Measurements from ENCODE around the gene MYO1D. TPM values are rescaled to one million over a fixed set of nuclear protein-coding genes. Genes with fewer than 3 reads are reported as not detected.

MYO1D gene
- total RNA-seq, 2 donors from 2014 or later = 42.9 to 43.7 TPM

- Histone ChIP-seq H3K9ac (ENCODE audit: extremely low read depth, low read length, poor library complexity, severe bottlenecking) (no peak overlapping the region), H3K36me3 (ENCODE audit: control insufficient read depth, insufficient read depth, low read length) (no peaks in the 10 kb centered on the region), H3K27ac (ENCODE audit: low read depth, low read length) (no peak overlapping the region), H3K9me3 (ENCODE audit: control insufficient read depth, low read length) (no peaks in the 10 kb centered on the region), H3K27me3 (ENCODE audit: control insufficient read depth, insufficient read depth, low read length, poor library complexity, severe bottlenecking) (no peaks in the 10 kb centered on the region), H3K4me3 (ENCODE audit: low read length) (no peak overlapping the region), H3K4me1 (ENCODE audit: control insufficient read depth, insufficient read depth, low read length) (peaks cover 11% of the 10 kb centered on the region)
- H3K36me3 Mint-ChIP-seq (ENCODE audit: low read depth) = no peaks in the 10 kb centered on the region
- no peaks in the 10 kb centered on the region for H3K27me3 Mint-ChIP-seq (ENCODE audit: insufficient read depth)
- no peak for TF ChIP-seq CTCF (conservative IDR thresholded peaks at IDR 0.05)
- no peaks in the 10 kb centered on the region for H3K9me3 Mint-ChIP-seq
- peaks cover 20% of the 10 kb centered on the region for H3K4me1 Mint-ChIP-seq
- 98 to 100% methylated on average over 2 of the region's 2 CpGs for WGBS, 2 experiments (ENCODE audit: insufficient coverage in 1 of 2, insufficient read length in 1 of 2)
- H3K4me3 Mint-ChIP-seq = no peak overlapping the region
- no peak for DNase-seq
- H3K27ac Mint-ChIP-seq = no peak overlapping the region
These were observed 364.6 kb downstream of the MYO1D start for GRCh38 chr17:32512328-32512727.

GRCh38 chr17:32510466-32510865 is 366.5 kb downstream of the MYO1D start:
- H3K9me3 Mint-ChIP-seq = no peaks in the 10 kb centered on the region
- 87 to 93% methylated on average over 5 to 7 of the region's 7 CpGs for WGBS, 2 experiments (ENCODE audit: insufficient coverage in 1 of 2, insufficient read length in 1 of 2)
- no peak overlapping the region for H3K27ac ChIP-seq (ENCODE audit: low read depth, low read length)
- H3K36me3 Mint-ChIP-seq (ENCODE audit: low read depth) = peaks cover 5% of the 10 kb centered on the region
- no peak overlapping the region for H3K27ac Mint-ChIP-seq
- no peak for DNase-seq
- no peak for TF ChIP-seq CTCF (conservative IDR thresholded peaks at IDR 0.05)
- no peaks in the 10 kb centered on the region for H3K4me1 ChIP-seq (ENCODE audit: control insufficient read depth, insufficient read depth, low read length)
- no peaks in the 10 kb centered on the region for H3K27me3 ChIP-seq (ENCODE audit: control insufficient read depth, insufficient read depth, low read length, poor library complexity, severe bottlenecking)
- no peaks in the 10 kb centered on the region for H3K9me3 ChIP-seq (ENCODE audit: control insufficient read depth, low read length)
- H3K4me1 Mint-ChIP-seq = peaks cover 1% of the 10 kb centered on the region
- H3K4me3 Mint-ChIP-seq = no peak overlapping the region
- no peaks in the 10 kb centered on the region for H3K27me3 Mint-ChIP-seq (ENCODE audit: insufficient read depth)
- no peak overlapping the region for H3K9ac ChIP-seq (ENCODE audit: extremely low read depth, low read length, poor library complexity, severe bottlenecking)
- no peaks in the 10 kb centered on the region for H3K36me3 ChIP-seq (ENCODE audit: control insufficient read depth, insufficient read depth, low read length)
- no peak overlapping the region for H3K4me3 ChIP-seq (ENCODE audit: low read length)

- no peak for DNase-seq
- H3K27me3 ChIP-seq (ENCODE audit: control insufficient read depth, insufficient read depth, low read length, poor library complexity, severe bottlenecking) = no peaks in the 10 kb centered on the region
- no peaks in the 10 kb centered on the region for H3K27me3 Mint-ChIP-seq (ENCODE audit: insufficient read depth)
- no peaks in the 10 kb centered on the region for H3K36me3 ChIP-seq (ENCODE audit: control insufficient read depth, insufficient read depth, low read length)
- no peak overlapping the region for H3K4me3 ChIP-seq (ENCODE audit: low read length)
- TF ChIP-seq CTCF (conservative IDR thresholded peaks at IDR 0.05) = no peak
- H3K4me3 Mint-ChIP-seq = no peak overlapping the region
- H3K4me1 Mint-ChIP-seq = no peaks in the 10 kb centered on the region
- no peak overlapping the region for H3K9ac ChIP-seq (ENCODE audit: extremely low read depth, low read length, poor library complexity, severe bottlenecking)
- H3K27ac ChIP-seq (ENCODE audit: low read depth, low read length) = no peak overlapping the region
- peaks cover 3% of the 10 kb centered on the region for H3K9me3 Mint-ChIP-seq
- WGBS, 2 experiments (ENCODE audit: insufficient coverage in 1 of 2, insufficient read length in 1 of 2) = 92 to 95% methylated on average over 3 to 5 of the region's 5 CpGs
- peaks cover 5% of the 10 kb centered on the region for H3K36me3 Mint-ChIP-seq (ENCODE audit: low read depth)
- H3K9me3 ChIP-seq (ENCODE audit: control insufficient read depth, low read length) = no peaks in the 10 kb centered on the region
- H3K27ac Mint-ChIP-seq = no peak overlapping the region
- no peaks in the 10 kb centered on the region for H3K4me1 ChIP-seq (ENCODE audit: control insufficient read depth, insufficient read depth, low read length)
These were observed 368.0 kb downstream of the MYO1D start for GRCh38 chr17:32508926-32509325.
